Activated B cell treated with CpG ODN at 0.5 μM for 24 hours (primary cell): Measurements from ENCODE around the gene ETNK2. TPM values are rescaled to one million over a fixed set of nuclear protein-coding genes. Genes with fewer than 3 reads are reported as not detected.

Experiments used
- ATAC-seq: fragments of 200-7000 bp; cut with Tn5 transposase; one replicate; pipeline ENCODE4 v1.10.0; 2021; ENCODE audit warnings: low read depth, mild to moderate bottlenecking, moderate library complexity
- CTCF ChIA-PET: fragments of 350-600 bp; sonication (Branson Sonifier 250); formaldehyde crosslinking; loops from one replicate; lab custom pipeline; 2021; ENCODE audit warnings: antibody characterized with exemption; lab: Charles Lee
- POLR2A ChIA-PET: fragments of 350-600 bp; sonication (Branson Sonifier 250); formaldehyde crosslinking; loops from one replicate; lab custom pipeline; 2021; ENCODE audit warnings: antibody characterized with exemption; lab: Charles Lee
- DNase-seq: peaks from one replicate; pipeline ENCODE4 v3.0.0; 2022
- H3K27ac Mint-ChIP-seq: one replicate; pipeline ENCODE4 v1.8.0; 2020; ENCODE audit warnings: mixed read lengths
- H3K27me3 Mint-ChIP-seq: one replicate; pipeline ENCODE4 v1.8.0; 2021; ENCODE audit warnings: mixed read lengths
- H3K36me3 Mint-ChIP-seq: one replicate; pipeline ENCODE4 v1.8.0; 2021; ENCODE audit warnings: low read depth, mixed read lengths
- H3K4me1 Mint-ChIP-seq: one replicate; pipeline ENCODE4 v1.8.0; 2021; ENCODE audit warnings: mixed read lengths
- H3K4me3 Mint-ChIP-seq: one replicate; pipeline ENCODE4 v1.8.0; 2020; ENCODE audit warnings: mild to moderate bottlenecking, mixed read lengths
- H3K9me3 Mint-ChIP-seq: one replicate; pipeline ENCODE4 v1.8.0; 2020; ENCODE audit warnings: mixed read lengths
- CTCF ChIP-seq: fragments of 200-600 bp; IDR thresholded peaks from one replicate; pipeline ENCODE4 v1.8.0; 2022; ENCODE audit warnings: antibody characterized with exemption, mild to moderate bottlenecking
- intact Hi-C: fragments of 100-400 bp; cut with micrococcal nuclease; formaldehyde crosslinking; loops from one replicate; pipeline ENCODE4 v1.15.1; 2024
- total RNA-seq: library from RNA; stranded (reverse); gene quantifications from 2 replicates; pipeline ENCODE4 v1.2.3, GENCODE V29; 2022

Gene ETNK2
- total RNA-seq, 1 donor from 2014 or later: 0.16 TPM

DNA sequence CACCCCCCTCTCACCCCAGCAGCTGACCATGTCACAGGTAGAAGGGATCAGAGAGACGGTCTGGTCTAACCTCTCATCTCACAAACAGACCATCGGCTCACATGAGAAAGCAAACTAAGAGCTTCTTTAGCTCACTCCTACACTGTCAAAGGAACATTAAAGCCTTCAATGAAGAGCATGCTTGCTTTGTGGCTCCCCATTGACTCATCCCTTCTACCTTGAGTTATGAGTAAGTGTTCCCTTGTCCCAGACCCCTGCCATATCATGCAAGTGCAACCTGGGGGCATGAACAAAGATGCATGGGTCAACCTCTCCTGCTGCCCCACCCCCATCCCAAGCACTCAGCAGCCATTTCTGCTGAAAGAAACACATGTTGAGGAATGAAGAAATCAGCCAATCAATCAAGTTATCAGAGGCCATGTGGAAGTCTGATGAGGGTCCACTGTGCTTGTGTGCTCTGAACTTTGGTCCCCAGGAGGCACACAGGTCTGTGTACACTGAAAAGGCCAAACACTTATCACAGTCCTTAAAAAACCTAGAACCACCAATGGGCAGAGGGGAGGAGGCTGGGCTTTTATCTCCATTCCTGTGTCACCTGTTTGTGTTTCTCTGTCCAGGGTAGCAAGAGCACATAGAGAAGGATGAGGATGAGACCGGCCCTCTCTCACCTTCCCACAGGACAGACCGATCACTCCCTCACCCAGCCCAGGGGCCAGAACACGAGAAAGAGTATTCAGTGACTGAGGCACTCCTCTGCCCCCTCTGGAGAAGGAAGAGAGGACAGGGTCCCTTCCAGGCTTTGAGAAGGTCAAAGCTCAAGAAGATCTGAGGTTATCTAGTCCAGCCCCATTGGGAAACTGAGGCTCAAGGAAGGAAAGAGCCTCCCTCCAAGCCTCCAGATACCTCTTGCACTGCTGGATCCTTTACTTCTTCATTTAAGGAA is 9.5 kb downstream of the ETNK2 start:
- no peak for TF ChIP-seq CTCF
- no peaks in the 10 kb centered on the region for H3K36me3 Mint-ChIP-seq
- H3K4me1 Mint-ChIP-seq: no peaks in the 10 kb centered on the region
- H3K9me3 Mint-ChIP-seq: no peaks in the 10 kb centered on the region
- ChIA-PET POLR2A (no interaction called here), CTCF (no interaction called here)
- no peak overlapping the region for H3K4me3 Mint-ChIP-seq
- DNase-seq (no peak), ATAC-seq (no peak)
- no peak overlapping the region for H3K27ac Mint-ChIP-seq
- intact Hi-C loops: no loop called here
- peaks cover 18% of the 10 kb centered on the region for H3K27me3 Mint-ChIP-seq

DNA sequence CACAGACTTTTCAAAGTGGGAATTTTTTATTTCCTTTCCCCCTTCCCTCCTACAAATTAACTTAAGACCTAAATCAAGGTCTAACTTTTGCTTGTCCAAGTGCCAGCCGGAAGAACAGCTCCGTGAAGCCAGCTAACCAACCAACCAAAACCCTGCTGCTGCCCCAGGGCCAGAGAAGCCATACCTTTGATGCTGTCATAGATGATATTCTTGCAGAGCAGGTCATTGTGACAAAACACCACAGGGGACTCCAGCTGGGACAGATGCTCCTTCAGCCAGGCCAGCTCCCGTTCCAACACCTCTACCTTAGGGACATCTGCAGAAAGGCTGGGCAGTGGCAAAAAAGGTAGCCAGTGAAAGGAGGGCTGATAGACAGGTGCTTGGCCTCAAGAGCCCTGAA is 10.7 kb downstream of the ETNK2 start:
- intact Hi-C loops: no loop called here
- ATAC-seq: no peak
- H3K4me1 Mint-ChIP-seq: no peaks in the 10 kb centered on the region
- no peak for DNase-seq
- no peak overlapping the region for H3K4me3 Mint-ChIP-seq
- no peak for TF ChIP-seq CTCF
- CTCF ChIA-PET: no interaction called here
- H3K27ac Mint-ChIP-seq: no peak overlapping the region
- H3K9me3 Mint-ChIP-seq: no peaks in the 10 kb centered on the region
- POLR2A ChIA-PET: no interaction called here
- peaks cover 18% of the 10 kb centered on the region for H3K27me3 Mint-ChIP-seq
- no peaks in the 10 kb centered on the region for H3K36me3 Mint-ChIP-seq

DNA sequence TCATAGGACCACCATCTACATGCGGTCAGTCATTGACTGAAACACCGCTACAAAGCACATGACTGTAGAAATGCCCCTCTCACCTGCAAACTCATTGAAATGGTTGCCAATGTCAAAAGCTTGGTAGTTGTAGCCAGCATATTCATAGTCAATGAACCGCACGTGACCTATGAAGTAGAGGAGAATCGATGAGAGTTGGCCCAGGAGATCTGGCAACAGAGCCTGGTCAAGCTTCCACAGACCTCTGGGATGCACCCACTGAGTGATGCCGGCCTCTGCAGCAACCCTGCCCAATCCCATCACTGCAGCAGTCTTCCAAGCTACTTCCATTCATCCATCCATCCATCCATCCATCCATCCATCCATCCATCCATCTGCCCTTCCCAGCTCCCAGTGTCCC is 11.9 kb downstream of the ETNK2 start:
- Mint-ChIP-seq H3K9me3 (no peaks in the 10 kb centered on the region), H3K36me3 (no peaks in the 10 kb centered on the region), H3K27ac (no peak overlapping the region), H3K4me1 (no peaks in the 10 kb centered on the region), H3K27me3 (peaks cover 16% of the 10 kb centered on the region), H3K4me3 (no peak overlapping the region)
- POLR2A ChIA-PET: no interaction called here
- CTCF ChIA-PET: no interaction called here
- TF ChIP-seq CTCF: no peak
- intact Hi-C loops: no loop called here
- no peak for ATAC-seq
- no peak for DNase-seq

GRCh38 chr1:204139088-204139487 is 12.8 kb downstream of the ETNK2 start:
- DNase-seq: no peak
- ChIA-PET POLR2A (no interaction called here), CTCF (no interaction called here)
- Mint-ChIP-seq H3K36me3 (no peaks in the 10 kb centered on the region), H3K27ac (no peak overlapping the region), H3K4me1 (peaks cover under 1% of the 10 kb centered on the region), H3K4me3 (no peak overlapping the region), H3K9me3 (no peaks in the 10 kb centered on the region), H3K27me3 (peaks cover 9% of the 10 kb centered on the region)
- intact Hi-C loops: no loop called here
- ATAC-seq: no peak
- no peak for TF ChIP-seq CTCF

DNA sequence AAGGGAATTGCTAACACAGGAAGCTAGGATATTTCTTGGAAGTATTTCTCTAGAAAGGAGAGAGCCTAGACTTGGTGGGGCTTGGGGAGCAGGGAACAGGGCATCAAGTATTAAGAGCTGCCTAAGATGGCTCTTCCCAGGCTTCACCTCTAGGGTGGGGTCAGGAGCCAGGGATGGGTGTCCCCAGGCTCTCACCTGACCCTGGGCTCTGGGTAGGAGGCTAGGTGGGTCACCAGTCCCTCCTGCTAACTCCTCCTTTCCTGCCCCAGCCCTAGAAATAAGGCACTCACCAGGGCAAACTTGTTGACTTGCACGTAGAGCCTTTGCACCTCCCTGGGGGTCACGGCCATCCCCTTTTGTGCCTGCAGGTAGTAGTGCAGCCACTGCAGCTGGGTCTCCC is 15.0 kb downstream of the ETNK2 start:
- Mint-ChIP-seq H3K27ac (no peak overlapping the region), H3K4me1 (peaks cover 1% of the 10 kb centered on the region), H3K36me3 (no peaks in the 10 kb centered on the region), H3K9me3 (no peaks in the 10 kb centered on the region), H3K4me3 (no peak overlapping the region), H3K27me3 (peaks cover 9% of the 10 kb centered on the region)
- ATAC-seq: no peak
- TF ChIP-seq CTCF: no peak
- intact Hi-C loops: no loop called here
- POLR2A ChIA-PET: no interaction called here
- CTCF ChIA-PET: no interaction called here
- DNase-seq: no peak
